ENCODE measurements around the gene GNA14. TPM values are rescaled to one million over a fixed set of nuclear protein-coding genes. Genes with fewer than 3 reads are reported as not detected.

GNA14 gene
- total RNA-seq, 1 donor from 2014 or later: 0.22 TPM

DNA sequence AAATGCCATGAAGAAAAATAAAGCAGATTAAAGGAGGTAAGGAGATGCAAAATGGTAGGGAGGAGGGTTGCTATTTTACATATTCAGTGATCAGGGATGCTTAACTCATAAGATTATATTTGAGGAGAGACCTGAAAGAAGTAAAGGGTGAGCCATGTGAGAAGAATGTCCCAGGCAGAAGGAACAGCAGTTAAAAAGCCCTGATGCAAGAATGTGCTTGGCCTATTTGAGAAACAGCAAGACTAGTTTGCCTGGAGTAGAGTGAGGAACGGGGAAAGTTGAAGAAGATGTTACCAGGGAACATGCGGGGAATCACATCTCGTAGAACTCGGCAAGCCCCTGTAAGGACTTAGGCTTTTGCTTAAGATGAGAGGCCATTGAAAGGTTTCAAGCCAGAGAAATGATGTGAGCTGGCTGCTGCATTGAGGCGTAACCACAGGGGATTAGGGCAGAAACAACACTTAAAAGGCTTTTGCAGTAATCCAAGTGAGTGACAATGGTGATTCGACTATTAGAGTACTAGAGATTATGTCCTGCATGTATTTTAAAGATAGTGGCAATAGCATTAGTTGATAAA, 272.1 kb downstream of the GNA14 start:
- Mint-ChIP-seq H3K9me3 (ENCODE audit: low read depth) (peaks cover 3% of the 10 kb centered on the region), H3K36me3 (ENCODE audit: low read depth) (peaks cover 12% of the 10 kb centered on the region), H3K27me3 (ENCODE audit: low read depth) (no peaks in the 10 kb centered on the region), H3K4me3 (ENCODE audit: unreplicated experiment) (no peak overlapping the region), H3K27ac (ENCODE audit: unreplicated experiment) (no peak overlapping the region), H3K4me1 (ENCODE audit: low read depth) (peaks cover 7% of the 10 kb centered on the region)
- TF ChIP-seq, protein P1, sequence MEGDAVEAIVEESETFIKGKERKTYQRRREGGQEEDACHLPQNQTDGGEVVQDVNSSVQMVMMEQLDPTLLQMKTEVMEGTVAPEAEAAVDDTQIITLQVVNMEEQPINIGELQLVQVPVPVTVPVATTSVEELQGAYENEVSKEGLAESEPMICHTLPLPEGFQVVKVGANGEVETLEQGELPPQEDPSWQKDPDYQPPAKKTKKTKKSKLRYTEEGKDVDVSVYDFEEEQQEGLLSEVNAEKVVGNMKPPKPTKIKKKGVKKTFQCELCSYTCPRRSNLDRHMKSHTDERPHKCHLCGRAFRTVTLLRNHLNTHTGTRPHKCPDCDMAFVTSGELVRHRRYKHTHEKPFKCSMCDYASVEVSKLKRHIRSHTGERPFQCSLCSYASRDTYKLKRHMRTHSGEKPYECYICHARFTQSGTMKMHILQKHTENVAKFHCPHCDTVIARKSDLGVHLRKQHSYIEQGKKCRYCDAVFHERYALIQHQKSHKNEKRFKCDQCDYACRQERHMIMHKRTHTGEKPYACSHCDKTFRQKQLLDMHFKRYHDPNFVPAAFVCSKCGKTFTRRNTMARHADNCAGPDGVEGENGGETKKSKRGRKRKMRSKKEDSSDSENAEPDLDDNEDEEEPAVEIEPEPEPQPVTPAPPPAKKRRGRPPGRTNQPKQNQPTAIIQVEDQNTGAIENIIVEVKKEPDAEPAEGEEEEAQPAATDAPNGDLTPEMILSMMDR (IDR thresholded peaks at IDR 0.05): no peak
- no peak for DNase-seq (ENCODE audit: low spot score)

DNA sequence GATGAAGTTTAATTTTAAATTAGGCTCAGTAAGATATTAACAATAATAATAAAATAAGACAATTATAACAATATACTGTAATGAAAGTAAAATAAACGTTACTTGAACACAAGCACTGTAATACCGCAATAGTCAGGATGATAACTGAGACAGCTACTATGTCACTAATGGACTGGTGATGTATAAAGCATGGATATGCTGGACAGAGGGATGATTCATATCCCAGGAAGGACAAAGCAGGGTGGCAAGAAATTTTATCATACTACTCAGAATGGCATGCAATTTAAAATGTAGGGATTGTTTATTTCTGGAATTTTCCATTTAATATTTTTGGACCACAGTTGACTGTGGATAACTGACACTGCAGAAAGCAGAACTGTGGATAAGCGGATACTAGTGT, 273.9 kb downstream of the GNA14 start:
- Mint-ChIP-seq H3K4me3 (ENCODE audit: unreplicated experiment) (no peak overlapping the region), H3K36me3 (ENCODE audit: low read depth) (peaks cover 22% of the 10 kb centered on the region), H3K27me3 (ENCODE audit: low read depth) (no peaks in the 10 kb centered on the region), H3K4me1 (ENCODE audit: low read depth) (peaks cover 7% of the 10 kb centered on the region), H3K9me3 (ENCODE audit: low read depth) (peaks cover 3% of the 10 kb centered on the region), H3K27ac (ENCODE audit: unreplicated experiment) (no peak overlapping the region)
- DNase-seq (ENCODE audit: low spot score): no peak
- TF ChIP-seq, protein P1 (IDR thresholded peaks at IDR 0.05): no peak

Measured in chondrocyte (in vitro differentiated cells).